Occipital lobe (tissue), 2 donors: Measurements from ENCODE around the gene PRSS50. TPM values are rescaled to one million over a fixed set of nuclear protein-coding genes. Genes with fewer than 3 reads are reported as not detected.
"Not testable (repeated sequence)": the region's sequence is repeated elsewhere in the genome, so short reads cannot be mapped to it uniquely, and the experiment has no call there.

Experiments
- DNase-seq: peaks from one replicate; lab custom pipeline; 2025; lab: John Stamatoyannopoulos, UW
- total RNA-seq: library from RNA; depleted of rRNA; stranded (reverse); fragments of >200 nt; gene quantifications from one replicate; pipeline ENCODE4 v1.2.3, GENCODE V29; 2014

Gene PRSS50, protein sequence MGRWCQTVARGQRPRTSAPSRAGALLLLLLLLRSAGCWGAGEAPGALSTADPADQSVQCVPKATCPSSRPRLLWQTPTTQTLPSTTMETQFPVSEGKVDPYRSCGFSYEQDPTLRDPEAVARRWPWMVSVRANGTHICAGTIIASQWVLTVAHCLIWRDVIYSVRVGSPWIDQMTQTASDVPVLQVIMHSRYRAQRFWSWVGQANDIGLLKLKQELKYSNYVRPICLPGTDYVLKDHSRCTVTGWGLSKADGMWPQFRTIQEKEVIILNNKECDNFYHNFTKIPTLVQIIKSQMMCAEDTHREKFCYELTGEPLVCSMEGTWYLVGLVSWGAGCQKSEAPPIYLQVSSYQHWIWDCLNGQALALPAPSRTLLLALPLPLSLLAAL
- 0.31 TPM for total RNA-seq

DNA sequence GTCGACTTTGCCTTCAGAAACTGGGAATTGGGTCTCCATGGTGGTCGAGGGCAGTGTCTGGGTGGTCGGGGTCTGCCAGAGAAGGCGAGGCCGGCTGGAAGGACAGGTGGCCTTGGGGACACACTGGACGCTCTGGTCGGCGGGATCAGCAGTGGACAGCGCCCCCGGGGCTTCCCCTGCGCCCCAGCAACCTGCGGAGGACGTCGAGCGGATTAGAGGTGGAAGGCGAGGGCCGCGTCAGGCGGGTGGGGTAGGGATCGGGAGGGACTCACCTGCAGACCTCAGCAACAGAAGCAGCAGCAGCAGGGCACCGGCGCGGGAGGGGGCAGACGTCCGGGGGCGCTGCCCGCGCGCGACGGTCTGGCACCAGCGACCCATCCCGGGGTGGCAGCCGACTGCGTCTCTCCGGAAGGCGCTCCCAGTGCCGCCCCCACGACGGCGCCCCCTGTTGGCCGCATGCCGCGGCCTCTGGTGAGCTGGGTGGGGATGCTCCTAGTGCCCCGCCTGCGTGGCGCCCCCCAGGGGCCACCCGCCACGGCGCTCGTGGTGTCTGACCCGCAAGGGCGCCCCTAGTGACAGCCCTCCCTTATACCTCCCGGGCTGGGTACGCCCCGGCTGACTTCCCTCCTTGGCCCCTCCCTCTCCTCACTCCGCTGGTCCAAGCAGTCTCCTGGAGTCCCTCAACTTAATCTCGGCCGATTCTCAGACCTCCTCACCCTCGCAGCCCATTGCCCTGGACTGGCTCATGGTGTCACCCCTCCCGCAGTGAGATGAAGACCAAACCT, at the start of gene PRSS50:
TSS of gene PRSS50 (minus strand) at position 423 of the 785 bp plus-strand sequence. CDS start at position 378, 45 bp downstream.
- no peak for DNase-seq

GRCh38 chr3:46764206-46764605, 46.5 kb upstream of the PRSS50 start:
- DNase-seq: no peak

DNA sequence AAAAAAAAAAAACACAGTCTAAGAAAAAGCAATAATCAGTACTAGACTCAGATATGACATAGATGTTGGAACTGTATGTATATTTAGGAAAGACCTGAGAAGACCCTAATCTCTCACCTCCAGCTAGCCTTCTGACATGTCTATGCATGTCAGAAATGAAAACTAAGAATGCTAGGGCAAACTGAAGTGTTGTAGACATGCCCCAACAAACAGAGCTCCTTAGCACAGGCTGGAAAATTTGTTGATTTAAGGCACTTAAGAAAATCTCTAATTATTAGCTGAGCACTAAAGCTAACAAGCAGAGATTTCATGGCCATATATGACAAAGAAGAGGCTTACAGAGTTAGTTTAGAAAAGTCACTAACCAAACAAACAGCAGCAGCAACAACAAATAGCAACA, 45.5 kb upstream of the PRSS50 start:
- no peak for DNase-seq

DNA sequence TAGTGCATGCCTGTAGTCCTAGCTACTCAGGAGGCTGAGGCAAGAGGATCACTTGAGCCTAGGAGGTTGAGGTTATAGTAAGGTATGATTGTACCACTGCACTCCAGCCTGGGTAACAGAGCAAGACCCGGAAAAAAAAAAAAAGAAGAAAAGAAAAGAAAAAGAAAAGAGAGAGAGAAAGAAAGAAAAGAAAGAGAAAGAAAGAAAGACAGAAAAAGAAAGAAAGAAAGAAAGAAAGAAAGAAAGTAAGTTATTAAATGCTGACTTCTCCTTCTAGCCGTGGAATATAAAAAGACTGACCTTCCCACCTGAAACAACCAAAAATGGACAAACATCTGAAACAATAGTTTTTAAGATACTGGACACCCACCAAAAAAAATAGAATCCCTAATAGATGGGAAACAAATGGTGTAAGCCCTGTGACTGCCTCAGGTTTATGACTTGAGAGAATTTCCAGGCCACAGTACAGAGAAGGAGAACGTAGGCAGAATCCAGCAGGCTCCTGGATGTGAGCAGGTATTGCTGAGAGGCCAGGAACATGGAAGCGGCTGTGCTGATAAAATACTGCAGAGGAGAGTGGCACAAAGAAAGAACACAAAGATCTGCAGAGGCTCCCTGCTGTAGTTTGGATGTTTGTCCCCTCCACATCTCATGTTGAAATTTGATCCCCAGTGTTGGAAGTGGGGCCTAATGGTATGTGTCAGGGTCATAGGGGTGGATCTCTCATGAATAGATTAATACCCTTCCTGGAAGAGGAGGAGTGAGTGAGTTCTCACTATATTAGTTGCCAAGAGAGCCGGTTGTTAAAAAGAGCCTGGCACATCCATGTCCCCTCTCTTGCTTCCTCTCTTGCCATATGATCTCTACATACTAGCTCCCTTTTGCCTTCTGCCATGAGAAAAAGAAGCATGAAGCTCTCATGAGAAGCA, 41.8 kb upstream of the PRSS50 start:
- no peak for DNase-seq

DNA sequence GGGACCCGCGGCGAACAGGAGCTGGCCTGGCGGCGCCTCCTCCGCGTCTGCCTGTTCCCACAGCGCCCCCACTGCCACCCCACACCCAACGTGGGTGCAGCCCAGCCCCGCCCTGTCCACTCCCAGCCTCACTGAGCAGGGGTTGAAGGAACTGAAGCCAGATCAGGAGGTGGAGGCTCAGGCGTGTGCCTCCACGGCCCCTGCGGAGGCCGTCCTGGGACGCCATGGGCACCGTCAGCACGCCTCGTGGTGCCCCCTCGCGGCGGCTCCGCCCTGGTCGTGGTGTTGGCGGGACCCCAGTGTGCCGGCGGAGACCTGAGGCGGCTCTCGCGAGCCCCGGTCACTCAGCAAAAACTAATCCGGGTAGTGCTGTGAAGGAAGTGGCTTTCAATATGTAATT, 39.0 kb upstream of the PRSS50 start:
- no peak for DNase-seq

- no peak for DNase-seq
Observed at GRCh38 chr3:46755646-46756045, 38.0 kb upstream of the PRSS50 start.

GRCh38 chr3:46753127-46753526, 35.5 kb upstream of the PRSS50 start:
- DNase-seq: not testable (repeated sequence)

DNA sequence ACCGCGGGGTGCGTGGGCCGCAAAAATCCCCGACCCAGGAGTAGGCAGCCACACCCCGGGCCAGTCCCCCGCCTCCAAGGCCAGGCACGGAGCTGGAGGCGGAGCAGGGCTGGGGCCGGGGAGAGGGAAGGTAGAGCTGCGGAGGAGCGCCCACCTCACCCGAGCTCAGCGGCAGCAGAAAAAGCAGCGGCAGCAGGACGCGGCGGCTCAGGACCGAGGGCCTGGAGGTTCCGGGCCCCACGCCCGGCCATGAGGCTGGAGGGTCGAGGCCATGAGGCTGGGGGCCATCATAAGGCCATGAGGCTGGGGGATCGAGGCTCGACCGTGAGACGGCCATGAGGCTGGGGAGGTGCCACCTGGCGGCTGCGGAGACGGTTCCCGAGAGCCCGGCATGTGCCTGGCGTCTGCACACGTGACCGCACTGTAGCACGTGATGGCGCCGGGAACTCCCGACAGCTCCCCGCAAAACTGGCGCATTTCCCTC, 32.9 kb upstream of the PRSS50 start:
- no peak for DNase-seq

DNA sequence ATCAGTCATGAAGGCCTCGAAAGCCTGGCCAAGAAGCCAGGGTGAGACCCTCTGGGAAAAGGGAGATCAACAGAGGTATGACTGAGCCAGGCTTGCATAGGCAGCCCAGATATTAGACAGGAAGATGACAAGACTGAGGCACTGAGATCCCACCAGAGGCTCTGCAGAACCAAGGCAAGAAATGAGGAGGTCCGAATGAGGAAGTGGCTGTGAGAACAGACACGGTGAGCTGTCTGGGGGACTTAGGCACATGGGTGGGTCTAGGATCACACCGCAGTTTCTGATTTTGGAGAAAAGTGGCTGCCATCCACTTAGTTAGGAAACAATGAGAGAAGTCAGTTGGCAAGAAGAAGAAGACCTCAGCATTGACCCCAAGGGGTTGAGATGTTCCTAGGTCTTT, 31.5 kb upstream of the PRSS50 start:
- DNase-seq: no peak

- no peak for DNase-seq
Observed at GRCh38 chr3:46748170-46748569, 30.5 kb upstream of the PRSS50 start.

- no peak for DNase-seq
Observed at GRCh38 chr3:46746711-46747110, 29.0 kb upstream of the PRSS50 start.

GRCh38 chr3:46742992-46743585, 25.4 kb upstream of the PRSS50 start:
- no peak for DNase-seq

- not testable (repeated sequence) for DNase-seq
Observed at GRCh38 chr3:46739565-46739964, 21.9 kb upstream of the PRSS50 start.

DNA sequence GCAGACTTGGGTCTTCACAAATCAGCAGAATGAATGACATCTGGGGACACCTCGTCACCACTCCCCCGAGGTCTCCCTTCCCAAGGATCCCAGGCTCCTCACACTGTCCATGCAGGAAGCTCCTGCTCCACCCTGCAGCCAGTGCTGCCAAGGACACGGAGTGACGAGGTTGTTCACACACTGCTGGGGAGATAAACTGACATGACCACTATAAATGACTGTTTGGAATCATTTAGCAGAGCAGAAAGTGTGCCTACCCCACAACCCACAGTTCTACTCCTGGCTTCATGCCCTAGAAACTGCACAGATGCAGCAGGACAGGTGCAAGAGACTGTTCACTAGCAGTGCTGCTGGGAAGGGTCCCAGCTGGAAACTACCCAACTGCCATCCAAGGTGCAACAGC, 19.7 kb upstream of the PRSS50 start:
- no peak for DNase-seq

DNA sequence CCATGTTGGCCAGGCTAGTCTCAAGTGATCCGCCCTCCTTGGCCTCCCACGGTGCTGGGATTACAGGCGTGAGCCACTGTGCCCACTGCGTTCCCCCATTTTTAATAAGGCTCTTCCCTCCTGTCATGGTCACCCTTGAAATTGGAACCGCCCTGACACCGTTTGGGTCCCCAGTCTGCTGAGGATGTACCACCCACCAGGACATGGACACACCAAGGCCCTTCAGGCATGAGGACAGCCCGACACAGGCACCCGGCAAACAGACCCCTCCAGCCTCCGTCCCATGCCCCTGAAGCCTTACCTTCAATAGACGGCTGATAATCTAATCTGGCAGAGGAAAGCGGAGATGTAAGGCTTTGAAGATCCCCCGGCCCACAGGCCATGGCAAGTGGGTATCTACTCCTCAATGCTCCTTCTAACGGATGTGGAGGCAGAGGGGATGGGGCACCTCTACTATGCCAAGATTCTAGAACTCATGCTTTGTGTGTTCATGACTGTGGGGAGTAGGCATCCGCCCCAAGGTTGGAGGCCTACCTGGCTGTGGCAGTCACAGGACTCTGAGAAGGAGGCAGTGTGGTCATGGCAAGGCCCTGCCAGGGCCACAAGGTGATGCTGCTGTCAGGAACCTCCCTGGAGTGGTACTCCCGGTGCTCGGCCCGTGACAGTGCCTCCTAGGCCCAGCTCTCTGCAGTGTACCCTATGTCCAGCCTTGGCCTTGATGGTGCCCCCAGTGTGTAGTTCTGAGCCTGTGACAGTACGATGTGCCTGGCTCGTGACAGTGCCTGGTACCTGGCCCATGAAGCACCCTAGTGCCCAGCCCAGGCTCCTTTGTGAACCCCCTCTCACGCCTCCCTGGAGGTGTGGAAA, 18.6 kb upstream of the PRSS50 start:
- no peak for DNase-seq

GRCh38 chr3:46734773-46735172, 17.1 kb upstream of the PRSS50 start:
- DNase-seq: no peak

DNA sequence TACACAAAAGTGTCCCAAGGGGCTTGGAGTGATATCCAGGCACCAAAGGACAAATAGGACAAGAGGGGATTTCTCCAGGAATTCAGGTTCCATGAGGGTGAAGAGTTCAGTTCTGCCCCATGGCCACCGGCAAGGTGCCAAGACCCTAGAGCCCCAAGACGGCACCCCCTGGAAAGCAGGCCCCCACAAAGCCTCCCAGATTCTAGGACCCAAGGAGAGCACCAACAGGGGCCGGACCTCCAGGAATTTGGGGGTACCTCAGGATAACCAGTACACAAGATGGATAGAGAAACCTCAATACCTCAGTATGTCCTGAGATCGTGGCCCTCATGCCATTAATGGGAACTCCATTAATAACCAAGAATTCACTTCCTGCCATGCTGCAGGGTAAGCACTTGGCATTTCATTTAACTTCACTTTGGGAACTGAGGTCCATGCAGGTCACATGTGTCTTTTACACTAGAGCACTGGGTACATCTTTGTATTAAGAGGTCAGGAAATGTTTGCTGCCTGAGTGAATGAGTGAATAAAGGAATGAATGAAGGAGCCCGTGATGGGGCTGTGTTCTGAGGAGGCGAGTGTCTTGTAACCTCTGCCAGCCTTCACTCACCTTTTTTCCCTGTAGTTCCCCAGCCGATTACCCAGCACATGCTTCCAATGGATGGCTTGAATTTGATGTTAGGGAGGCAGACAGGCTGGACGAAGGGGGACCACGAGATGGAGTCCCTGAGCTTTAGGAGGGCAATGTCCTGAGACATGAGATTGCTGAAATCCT, 15.5 kb upstream of the PRSS50 start:
- no peak for DNase-seq

DNA sequence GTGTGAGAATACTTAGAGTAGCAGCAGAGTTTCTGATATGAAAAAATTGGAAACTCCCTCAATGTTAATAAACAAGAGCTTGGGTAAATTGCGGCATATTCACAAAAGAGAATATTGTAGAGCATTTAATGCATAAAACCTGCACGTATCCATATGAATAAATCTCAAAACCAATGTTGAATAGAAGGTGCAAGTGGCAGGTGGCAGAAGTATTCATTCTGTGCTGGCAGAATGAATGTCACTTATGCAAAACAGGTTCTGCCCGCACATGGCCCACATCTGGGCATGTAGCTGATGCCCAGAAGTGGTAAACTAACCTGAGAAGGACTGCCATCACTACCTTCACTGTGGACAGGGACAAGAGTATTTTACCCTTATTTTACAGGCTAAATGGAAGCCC, 14.1 kb upstream of the PRSS50 start:
- DNase-seq: no peak

DNA sequence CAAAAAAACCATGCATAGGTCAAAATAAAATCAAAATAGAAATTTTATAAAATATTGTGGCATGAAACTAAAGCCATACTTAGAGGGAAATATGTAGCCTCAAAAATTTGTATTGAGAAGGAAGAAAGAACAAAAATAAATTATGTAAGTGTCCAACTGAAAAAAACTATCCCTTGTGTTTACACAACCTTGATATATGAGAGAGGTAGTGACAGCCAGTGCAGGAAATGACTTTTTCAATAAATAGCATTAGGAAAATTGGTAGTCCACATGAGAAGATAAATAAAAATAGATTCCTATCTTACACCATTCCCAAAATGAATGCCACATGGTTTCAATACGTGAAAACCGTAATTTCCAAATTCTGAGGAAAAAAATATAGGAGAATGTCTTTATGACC, 13.2 kb upstream of the PRSS50 start:
- DNase-seq: no peak
